GM12891 (cell line): Measurements from ENCODE around the gene FBRSL1.

Experiments used
- DNase-seq: peaks from one replicate; pipeline ENCODE4 v3.0.0; 2011; ENCODE audit warnings: low spot score; ENCODE audit not compliant: insufficient read length
- FAIRE-seq: peaks from 2 replicates; lab custom pipeline; 2011; peaks lifted over from hg19 to GRCh38; lab: Jason Lieb, UNC
- PAX5 ChIP-seq: IDR thresholded peaks from 2 replicates; pipeline ENCODE4 v1.6.1; 2011; ENCODE audit warnings: low read length, moderate library complexity, mild to moderate bottlenecking; ENCODE audit not compliant: insufficient read depth, severe bottlenecking
- POLR2A ChIP-seq: IDR thresholded peaks from 2 replicates; pipeline ENCODE4 v1.6.1; 2011; ENCODE audit warnings: low read depth, low read length, control low read depth
- POLR2AphosphoS5 ChIP-seq: IDR thresholded peaks from 2 replicates; pipeline ENCODE4 v1.6.1; 2011; ENCODE audit warnings: low read depth, low read length, control low read depth
- POU2F2 ChIP-seq: IDR thresholded peaks from 2 replicates; pipeline ENCODE4 v1.6.1; 2011; ENCODE audit warnings: low read depth, mild to moderate bottlenecking, control low read depth, low read length, moderate library complexity
- SPI1 ChIP-seq: IDR thresholded peaks from 2 replicates; pipeline ENCODE4 v1.6.1; 2011; ENCODE audit warnings: low read depth, low read length, control low read depth
- TAF1 ChIP-seq: IDR thresholded peaks from 2 replicates; pipeline ENCODE4 v1.6.1; 2011; ENCODE audit warnings: low read depth, low read length, control low read depth

The FBRSL1 gene

GRCh38 chr12:132502149-132502881 lies 12.4 kb downstream of the FBRSL1 start:
- no peak for FAIRE-seq
- DNase-seq: peak; percentile 73
- TF ChIP-seq SPI1 (no peak), PAX5 (no peak), TAF1 (no peak), POLR2A (no peak), POLR2AphosphoS5 (no peak), POU2F2 (no peak)

GRCh38 chr12:132502882-132503193 lies 12.9 kb downstream of the FBRSL1 start:
- DNase-seq (no peak), FAIRE-seq (no peak)
- TF ChIP-seq POLR2A (no peak), POLR2AphosphoS5 (no peak), POU2F2 (no peak), TAF1 (no peak), SPI1 (no peak), PAX5 (no peak)

- no peak for TF ChIP-seq TAF1
- no peak for TF ChIP-seq PAX5
- TF ChIP-seq POLR2A: no peak
- TF ChIP-seq POLR2AphosphoS5: no peak
- TF ChIP-seq SPI1: no peak
- no peak for TF ChIP-seq POU2F2
- FAIRE-seq: no peak
- no peak for DNase-seq
Measured at GRCh38 chr12:132503618-132504204, 13.8 kb downstream of the FBRSL1 start.

- DNase-seq (no peak), FAIRE-seq (no peak)
- TF ChIP-seq SPI1 (no peak; the same call in 1 of the 2 replicates), TAF1 (no peak), POLR2A (no peak), PAX5 (no peak), POLR2AphosphoS5 (no peak), POU2F2 (no peak)
Measured at GRCh38 chr12:132505105-132505851, 15.3 kb downstream of the FBRSL1 start.

GRCh38 chr12:132505852-132506219 lies 15.9 kb downstream of the FBRSL1 start:
- TF ChIP-seq PAX5 (no peak), POLR2A (no peak), POLR2AphosphoS5 (no peak), TAF1 (no peak), POU2F2 (no peak), SPI1 (no peak)
- FAIRE-seq (no peak), DNase-seq (no peak)

GRCh38 chr12:132506328-132507160 lies 16.6 kb downstream of the FBRSL1 start:
- TF ChIP-seq PAX5: no peak
- TF ChIP-seq SPI1: no peak
- TF ChIP-seq POU2F2: no peak
- no peak for TF ChIP-seq POLR2AphosphoS5
- no peak for TF ChIP-seq POLR2A
- no peak for TF ChIP-seq TAF1
- FAIRE-seq: peak; percentile 69
- DNase-seq: peak; percentile 94

- DNase-seq (no peak), FAIRE-seq (no peak)
- no peak for TF ChIP-seq POLR2AphosphoS5
- TF ChIP-seq PAX5: no peak
- no peak for TF ChIP-seq SPI1
- no peak for TF ChIP-seq TAF1
- no peak for TF ChIP-seq POLR2A
- no peak for TF ChIP-seq POU2F2
Measured at GRCh38 chr12:132507161-132507538, 17.2 kb downstream of the FBRSL1 start.

GRCh38 chr12:132507656-132508490 lies 17.9 kb downstream of the FBRSL1 start:
- FAIRE-seq (no peak), DNase-seq (no peak)
- no peak for TF ChIP-seq SPI1

- TF ChIP-seq POLR2AphosphoS5: no peak
- no peak for TF ChIP-seq POLR2A
- TF ChIP-seq PAX5: no peak
- TF ChIP-seq POU2F2: no peak
- TF ChIP-seq TAF1: no peak
- TF ChIP-seq SPI1: no peak
- no peak for DNase-seq
- FAIRE-seq: no peak
Measured at GRCh38 chr12:132508491-132508740, 18.5 kb downstream of the FBRSL1 start.
